ENCODE data around the gene ATOX1. TPM values are rescaled to one million over a fixed set of nuclear protein-coding genes. Genes with fewer than 3 reads are reported as not detected.

The ATOX1 gene
- total RNA-seq = 65.4 TPM
- long read RNA-seq, transcript ATOX1-201 (4 exons, 488 nt) = major isoform, 16 of 23 reads
- long read RNA-seq, partial matches to known transcripts = 3 of 23 reads
- long read RNA-seq, other reads (novel, unspliced or antisense) = 4 of 23 reads

GRCh38 chr5:151758430-151759241 lies at the start of gene ATOX1:
TSS of gene ATOX1 (minus strand) at chr5:151758631. CDS start at chr5:151758551, 80 bp downstream.
- H3K27me3 ChIP-seq (ENCODE audit: low read depth) = no peaks in the 10 kb centered on the region
- H3K27ac ChIP-seq (replicated peaks) = peak within 1 kb of the TSS; percentile 89
- peaks cover 32% of the 10 kb centered on the region for H3K4me1 ChIP-seq
- TF ChIP-seq CTCF (IDR thresholded peaks at IDR 0.05; ENCODE audit: borderline replicate concordance) = peak; percentile 47
- peak within 1 kb of the TSS; percentile 95 for H3K4me3 ChIP-seq
- peak; percentile 93 for DNase-seq
- no peaks in the 10 kb centered on the region for H3K9me3 ChIP-seq (replicated peaks)
- peaks cover 5% of the 10 kb centered on the region for H3K36me3 ChIP-seq
- intact Hi-C loops (cut with micrococcal nuclease) = no loop called here

- intact Hi-C loops (cut with micrococcal nuclease) = no loop called here
- H3K9me3 ChIP-seq (replicated peaks) = no peaks in the 10 kb centered on the region
- peaks cover 64% of the 10 kb centered on the region for H3K4me1 ChIP-seq
- no peak for DNase-seq
- no peak overlapping the region for H3K4me3 ChIP-seq
- H3K27me3 ChIP-seq (ENCODE audit: low read depth) = no peaks in the 10 kb centered on the region
- no peak for TF ChIP-seq CTCF (IDR thresholded peaks at IDR 0.05; ENCODE audit: borderline replicate concordance)
- peaks cover 57% of the 10 kb centered on the region for H3K36me3 ChIP-seq
- H3K27ac ChIP-seq (replicated peaks) = peak overlapping the region; percentile 11
These were observed 47.2 kb upstream of the ATOX1 start for GRCh38 chr5:151805414-151806223.

GRCh38 chr5:151800532-151800931 lies 42.1 kb upstream of the ATOX1 start:
- Histone ChIP-seq H3K27me3 (ENCODE audit: low read depth) (no peaks in the 10 kb centered on the region), H3K4me1 (peaks cover 50% of the 10 kb centered on the region), H3K27ac (replicated peaks) (peak overlapping the region; percentile 21), H3K4me3 (no peak overlapping the region), H3K36me3 (peaks cover 94% of the 10 kb centered on the region), H3K9me3 (replicated peaks) (no peaks in the 10 kb centered on the region)
- DNase-seq = no peak
- intact Hi-C loops (cut with micrococcal nuclease) = no loop called here
- no peak for TF ChIP-seq CTCF (IDR thresholded peaks at IDR 0.05; ENCODE audit: borderline replicate concordance)

GRCh38 chr5:151799407-151799806 lies 41.0 kb upstream of the ATOX1 start:
- DNase-seq = no peak
- intact Hi-C loops (cut with micrococcal nuclease) = no loop called here
- Histone ChIP-seq H3K9me3 (replicated peaks) (no peaks in the 10 kb centered on the region), H3K36me3 (peaks cover 100% of the 10 kb centered on the region), H3K27ac (replicated peaks) (no peak overlapping the region), H3K27me3 (ENCODE audit: low read depth) (no peaks in the 10 kb centered on the region), H3K4me1 (peaks cover 39% of the 10 kb centered on the region), H3K4me3 (no peak overlapping the region)
- no peak for TF ChIP-seq CTCF (IDR thresholded peaks at IDR 0.05; ENCODE audit: borderline replicate concordance)

GRCh38 chr5:151798674-151799073 lies 40.2 kb upstream of the ATOX1 start:
- Histone ChIP-seq H3K36me3 (peaks cover 100% of the 10 kb centered on the region), H3K4me3 (no peak overlapping the region), H3K27ac (replicated peaks) (no peak overlapping the region), H3K9me3 (replicated peaks) (no peaks in the 10 kb centered on the region), H3K4me1 (peaks cover 38% of the 10 kb centered on the region), H3K27me3 (ENCODE audit: low read depth) (no peaks in the 10 kb centered on the region)
- no peak for DNase-seq
- intact Hi-C loops (cut with micrococcal nuclease) = no loop called here
- TF ChIP-seq CTCF (IDR thresholded peaks at IDR 0.05; ENCODE audit: borderline replicate concordance) = no peak
